ENCODE measurements around the gene WASHC4. TPM values are rescaled to one million over a fixed set of nuclear protein-coding genes. Genes with fewer than 3 reads are reported as not detected.

WASHC4 gene
- total RNA-seq, 4 donors from 2014 or later = 18.0 to 70.3 (median 44.3) TPM

- no peaks in the 10 kb centered on the region for H3K9me3 ChIP-seq
- H3K4me3 ChIP-seq = no peak overlapping the region
- no peak overlapping the region for H3K27ac ChIP-seq
- H3K36me3 ChIP-seq = peaks cover 0 to 41% (median 14%) of the 10 kb centered on the region in 4 donors
- peaks cover 0 to 12% (median 0%) of the 10 kb centered on the region in 4 donors for H3K4me1 ChIP-seq
- in situ Hi-C loops (cut with MboI; ENCODE audit: low pct_ligation_motif_present in 1 of 4, low pct_unique_long_range_greater_than_20kb in 1 of 4, low sequenced_read_pairs in 3 of 4) = no loop called here
- DNase-seq = no peak
- intact Hi-C loops (cut with DNase I; ENCODE audit: low total_unique reads) = no loop called here
- no peak for TF ChIP-seq EP300 (IDR thresholded peaks at IDR 0.05; ENCODE audit: low read depth)
- TF ChIP-seq POLR2A (IDR thresholded peaks at IDR 0.05) = no peak
- no peak for TF ChIP-seq POLR2AphosphoS5 (IDR thresholded peaks at IDR 0.05)
- no peak for TF ChIP-seq CTCF (IDR thresholded peaks at IDR 0.05)
- WGBS, 2 donors (ENCODE audit: low coverage in 1 of 2) = 93 to 97% methylated on average over 6 of the region's 6 CpGs
- no peaks in the 10 kb centered on the region for H3K27me3 ChIP-seq
These were observed 94.7 kb downstream of the WASHC4 start for GRCh38 chr12:105202202-105202601.

- Histone ChIP-seq H3K4me3 (no peak overlapping the region), H3K27ac (no peak overlapping the region), H3K4me1 (peaks cover 0 to 12% (median 0%) of the 10 kb centered on the region in 4 donors), H3K9me3 (no peaks in the 10 kb centered on the region), H3K27me3 (no peaks in the 10 kb centered on the region), H3K36me3 (peaks cover 0 to 40% (median 16%) of the 10 kb centered on the region in 4 donors)
- intact Hi-C loops (cut with DNase I; ENCODE audit: low total_unique reads) (no loop called here), in situ Hi-C loops (cut with MboI; ENCODE audit: low pct_ligation_motif_present in 1 of 4, low pct_unique_long_range_greater_than_20kb in 1 of 4, low sequenced_read_pairs in 3 of 4) (no loop called here)
- DNase-seq = no peak
- TF ChIP-seq POLR2A (IDR thresholded peaks at IDR 0.05) = no peak
- TF ChIP-seq CTCF (IDR thresholded peaks at IDR 0.05) = no peak
- no peak for TF ChIP-seq EP300 (IDR thresholded peaks at IDR 0.05; ENCODE audit: low read depth)
- no peak for TF ChIP-seq POLR2AphosphoS5 (IDR thresholded peaks at IDR 0.05)
- 91 to 100% methylated on average over 6 to 8 of the region's 8 CpGs for WGBS, 2 donors (ENCODE audit: low coverage in 1 of 2)
These were observed 96.6 kb downstream of the WASHC4 start for GRCh38 chr12:105204127-105204526.

GRCh38 chr12:105204916-105205315, 97.4 kb downstream of the WASHC4 start:
- TF ChIP-seq EP300 (IDR thresholded peaks at IDR 0.05; ENCODE audit: low read depth) = no peak
- no peak for TF ChIP-seq POLR2AphosphoS5 (IDR thresholded peaks at IDR 0.05)
- no peak for TF ChIP-seq CTCF (IDR thresholded peaks at IDR 0.05)
- TF ChIP-seq POLR2A (IDR thresholded peaks at IDR 0.05) = no peak
- Histone ChIP-seq H3K4me3 (no peak overlapping the region), H3K9me3 (no peaks in the 10 kb centered on the region), H3K27ac (peak overlapping the region in 1 of 4 donors; percentile 9), H3K4me1 (peaks cover 0 to 12% (median 0%) of the 10 kb centered on the region in 4 donors), H3K36me3 (peaks cover 0 to 40% (median 16%) of the 10 kb centered on the region in 4 donors), H3K27me3 (no peaks in the 10 kb centered on the region)
- intact Hi-C loops (cut with DNase I; ENCODE audit: low total_unique reads) = no loop called here
- WGBS, 2 donors (ENCODE audit: low coverage in 1 of 2) = 58 to 81% methylated on average over 2 to 6 of the region's 6 CpGs
- in situ Hi-C loops (cut with MboI; ENCODE audit: low pct_ligation_motif_present in 1 of 4, low pct_unique_long_range_greater_than_20kb in 1 of 4, low sequenced_read_pairs in 3 of 4) = no loop called here
- no peak for DNase-seq

GRCh38 chr12:105205322-105206048, 98.0 kb downstream of the WASHC4 start:
- TF ChIP-seq POLR2AphosphoS5 (IDR thresholded peaks at IDR 0.05) (peak in 1 of 3 donors; percentile 9), CTCF (IDR thresholded peaks at IDR 0.05) (peak in 2 of 5 experiments; percentile 6 to 11), POLR2A (IDR thresholded peaks at IDR 0.05) (no peak), EP300 (IDR thresholded peaks at IDR 0.05; ENCODE audit: low read depth) (no peak)
- 80 to 83% methylated on average over 1 to 10 of the region's 10 CpGs for WGBS, 2 donors (ENCODE audit: low coverage in 1 of 2)
- H3K27me3 ChIP-seq = no peaks in the 10 kb centered on the region
- intact Hi-C loops (cut with DNase I; ENCODE audit: low total_unique reads) (no loop called here), in situ Hi-C loops (cut with MboI; ENCODE audit: low pct_ligation_motif_present in 1 of 4, low pct_unique_long_range_greater_than_20kb in 1 of 4, low sequenced_read_pairs in 3 of 4) (no loop called here)
- H3K36me3 ChIP-seq = peaks cover 0 to 40% (median 16%) of the 10 kb centered on the region in 4 donors
- peaks cover 0 to 12% (median 0%) of the 10 kb centered on the region in 4 donors for H3K4me1 ChIP-seq
- H3K27ac ChIP-seq = peak overlapping the region in 2 of 4 donors; percentile 9 to 42
- H3K4me3 ChIP-seq = no peak overlapping the region
- H3K9me3 ChIP-seq = no peaks in the 10 kb centered on the region
- DNase-seq = peak; percentile 61

Data from transverse colon (tissue), 4 donors.